GM21576 (cell line): Measurements from ENCODE around the gene ZNF513.
A peak's percentile ranks its signal among the peaks of the same experiment; 100 is the strongest.
"Not testable (repeated sequence)": the region's sequence is repeated elsewhere in the genome, so short reads cannot be mapped to it uniquely, and the experiment has no call there.

Experiments
- ATAC-seq: cut with Tn5 transposase; IDR thresholded peaks from one replicate; pipeline ENCODE4 v1.9.1; 2021; ENCODE audit warnings: mild to moderate bottlenecking, moderate library complexity; ENCODE audit not compliant: unreplicated experiment

ZNF513 gene

GRCh38 chr2:27362678-27363420 lies 17.7 kb downstream of the ZNF513 start:
- no peak for ATAC-seq

GRCh38 chr2:27356382-27357181 lies 24.0 kb downstream of the ZNF513 start, which contains the start of gene GTF3C2:
TSS of gene GTF3C2 (minus strand) at chr2:27356764. CDS start at chr2:27343554, 13,210 bp downstream.
- peak; percentile 75 for ATAC-seq

- ATAC-seq, result peak; percentile 27
Measured at GRCh38 chr2:27356056-27356381, 24.5 kb downstream of the ZNF513 start.

- no peak for ATAC-seq
Measured at GRCh38 chr2:27354597-27354927, 26.0 kb downstream of the ZNF513 start.

GRCh38 chr2:27353762-27354596 lies 26.6 kb downstream of the ZNF513 start:
- no peak for ATAC-seq

GRCh38 chr2:27353386-27353761 lies 27.2 kb downstream of the ZNF513 start:
- ATAC-seq, result not testable (repeated sequence)

GRCh38 chr2:27351802-27352598 lies 28.5 kb downstream of the ZNF513 start:
- ATAC-seq, result no peak

GRCh38 chr2:27350106-27350693 lies 30.3 kb downstream of the ZNF513 start:
- ATAC-seq, result no peak

GRCh38 chr2:27347641-27348040 lies 32.9 kb downstream of the ZNF513 start:
- no peak for ATAC-seq

GRCh38 chr2:27336173-27336572 lies 44.4 kb downstream of the ZNF513 start:
- no peak for ATAC-seq

- ATAC-seq, result no peak
Measured at GRCh38 chr2:27335311-27335710, 45.2 kb downstream of the ZNF513 start.
